ENCODE data around the gene JOSD2.
"Not testable (repeated sequence)": the region's sequence is repeated elsewhere in the genome, so short reads cannot be mapped to it uniquely, and the experiment has no call there.

Gene JOSD2

GRCh38 chr19:50476224-50476906, 34.6 kb downstream of the JOSD2 start, which contains the start of the genes EMC10 and GARIN5A:
Gene EMC10, plus strand, starts transcription at chr19:50476507. Its CDS starts 38 bp downstream, at chr19:50476545.
Gene GARIN5A, minus strand, starts transcription at chr19:50476848. Its CDS starts 460 bp downstream, at chr19:50476388.
- Histone ChIP-seq H4K8ac (ENCODE audit: low read depth, low read length) (no peak within 1 kb of the TSS), H3K27ac (ENCODE audit: low read depth, low read length) (no peak within 1 kb of the TSS), H2BK5ac (ENCODE audit: low read length) (no peak within 1 kb of the TSS), H2BK120ac (ENCODE audit: low read depth, low read length) (no peak within 1 kb of the TSS), H3K4me3 (ENCODE audit: low read length) (peak within 1 kb of the TSS; percentile 88), H3K4me2 (ENCODE audit: low read length) (peak within 1 kb of the TSS; percentile 71), H3K9ac (ENCODE audit: low read length) (peak within 1 kb of the TSS; percentile 91), H3K56ac (ENCODE audit: low read length) (peak within 1 kb of the TSS; percentile 93), H3K79me1 (ENCODE audit: low read length) (peaks cover 12% of the 10 kb centered on the region), H3K79me2 (ENCODE audit: control insufficient read depth, insufficient read depth, low read length) (peaks cover 10% of the 10 kb centered on the region), H3K4ac (ENCODE audit: low read depth, low read length) (no peak within 1 kb of the TSS), H2AK5ac (ENCODE audit: low read length) (no peak within 1 kb of the TSS), H3K18ac (ENCODE audit: low read length) (no peak within 1 kb of the TSS), H3K23ac (ENCODE audit: low read length) (no peak within 1 kb of the TSS), H2BK15ac (replicated peaks; ENCODE audit: low read depth) (no peak within 1 kb of the TSS), H4K5ac (ENCODE audit: low read length) (no peak within 1 kb of the TSS), H3K4me1 (ENCODE audit: control insufficient read depth, low read depth, low read length) (no peaks in the 10 kb centered on the region), H3K36me3 (ENCODE audit: control insufficient read depth, insufficient read depth, low read length) (no peaks in the 10 kb centered on the region), H3K27me3 (ENCODE audit: insufficient read depth, low read length, poor library complexity) (no peaks in the 10 kb centered on the region)
- WGBS (ENCODE audit: extremely low coverage, insufficient coverage, low lambda C conversion rate), result no CpG with 5 or more reads among the region's 58 CpGs
- DNase-seq, result peak; percentile 98

GRCh38 chr19:50475736-50476223, 35.2 kb downstream of the JOSD2 start:
- H3K18ac ChIP-seq (ENCODE audit: low read length), result no peak overlapping the region
- H3K4me2 ChIP-seq (ENCODE audit: low read length), result no peak overlapping the region
- H3K79me1 ChIP-seq (ENCODE audit: low read length), result peaks cover 12% of the 10 kb centered on the region
- no peaks in the 10 kb centered on the region for H3K4me1 ChIP-seq (ENCODE audit: control insufficient read depth, low read depth, low read length)
- no CpG with 5 or more reads among the region's 29 CpGs for WGBS (ENCODE audit: extremely low coverage, insufficient coverage, low lambda C conversion rate)
- H4K8ac ChIP-seq (ENCODE audit: low read depth, low read length), result no peak overlapping the region
- H3K79me2 ChIP-seq (ENCODE audit: control insufficient read depth, insufficient read depth, low read length), result peaks cover 10% of the 10 kb centered on the region
- no peak overlapping the region for H3K9ac ChIP-seq (ENCODE audit: low read length)
- H3K4me3 ChIP-seq (ENCODE audit: low read length), result no peak overlapping the region
- H2BK120ac ChIP-seq (ENCODE audit: low read depth, low read length), result no peak overlapping the region
- H3K36me3 ChIP-seq (ENCODE audit: control insufficient read depth, insufficient read depth, low read length), result no peaks in the 10 kb centered on the region
- DNase-seq, result no peak
- H3K23ac ChIP-seq (ENCODE audit: low read length), result no peak overlapping the region
- H4K5ac ChIP-seq (ENCODE audit: low read length), result no peak overlapping the region
- H3K4ac ChIP-seq (ENCODE audit: low read depth, low read length), result no peak overlapping the region
- no peak overlapping the region for H2BK5ac ChIP-seq (ENCODE audit: low read length)
- H2AK5ac ChIP-seq (ENCODE audit: low read length), result no peak overlapping the region
- H3K27ac ChIP-seq (ENCODE audit: low read depth, low read length), result no peak overlapping the region
- H3K27me3 ChIP-seq (ENCODE audit: insufficient read depth, low read length, poor library complexity), result no peaks in the 10 kb centered on the region
- H3K56ac ChIP-seq (ENCODE audit: low read length), result no peak overlapping the region
- no peak overlapping the region for H2BK15ac ChIP-seq (replicated peaks; ENCODE audit: low read depth)

- no peak overlapping the region for H2BK5ac ChIP-seq (ENCODE audit: low read length)
- no peaks in the 10 kb centered on the region for H3K27me3 ChIP-seq (ENCODE audit: insufficient read depth, low read length, poor library complexity)
- no peaks in the 10 kb centered on the region for H3K36me3 ChIP-seq (ENCODE audit: control insufficient read depth, insufficient read depth, low read length)
- H3K79me2 ChIP-seq (ENCODE audit: control insufficient read depth, insufficient read depth, low read length), result peaks cover 10% of the 10 kb centered on the region
- H4K8ac ChIP-seq (ENCODE audit: low read depth, low read length), result no peak overlapping the region
- H3K79me1 ChIP-seq (ENCODE audit: low read length), result peaks cover 12% of the 10 kb centered on the region
- H3K4me3 ChIP-seq (ENCODE audit: low read length), result no peak overlapping the region
- no CpG with 5 or more reads among the region's 12 CpGs for WGBS (ENCODE audit: extremely low coverage, insufficient coverage, low lambda C conversion rate)
- H3K23ac ChIP-seq (ENCODE audit: low read length), result no peak overlapping the region
- no peak overlapping the region for H3K4me2 ChIP-seq (ENCODE audit: low read length)
- H3K4me1 ChIP-seq (ENCODE audit: control insufficient read depth, low read depth, low read length), result no peaks in the 10 kb centered on the region
- H3K56ac ChIP-seq (ENCODE audit: low read length), result no peak overlapping the region
- no peak overlapping the region for H3K4ac ChIP-seq (ENCODE audit: low read depth, low read length)
- no peak overlapping the region for H3K18ac ChIP-seq (ENCODE audit: low read length)
- H3K27ac ChIP-seq (ENCODE audit: low read depth, low read length), result no peak overlapping the region
- no peak overlapping the region for H2BK15ac ChIP-seq (replicated peaks; ENCODE audit: low read depth)
- no peak overlapping the region for H4K5ac ChIP-seq (ENCODE audit: low read length)
- no peak overlapping the region for H3K9ac ChIP-seq (ENCODE audit: low read length)
- no peak overlapping the region for H2AK5ac ChIP-seq (ENCODE audit: low read length)
- DNase-seq, result no peak
- H2BK120ac ChIP-seq (ENCODE audit: low read depth, low read length), result no peak overlapping the region
Observed at GRCh38 chr19:50475101-50475568, 35.9 kb downstream of the JOSD2 start.

GRCh38 chr19:50473336-50473735, 37.7 kb downstream of the JOSD2 start:
- not testable (repeated sequence) for H3K4me1 ChIP-seq (ENCODE audit: control insufficient read depth, low read depth, low read length); H3K4ac ChIP-seq (ENCODE audit: low read depth, low read length); H3K9ac ChIP-seq (ENCODE audit: low read length); H3K18ac ChIP-seq (ENCODE audit: low read length); H4K8ac ChIP-seq (ENCODE audit: low read depth, low read length); H3K23ac ChIP-seq (ENCODE audit: low read length); H2BK120ac ChIP-seq (ENCODE audit: low read depth, low read length); H3K4me2 ChIP-seq (ENCODE audit: low read length); H4K5ac ChIP-seq (ENCODE audit: low read length); H3K36me3 ChIP-seq (ENCODE audit: control insufficient read depth, insufficient read depth, low read length); H3K27ac ChIP-seq (ENCODE audit: low read depth, low read length); H2BK15ac ChIP-seq (replicated peaks; ENCODE audit: low read depth); H3K79me1 ChIP-seq (ENCODE audit: low read length); H3K56ac ChIP-seq (ENCODE audit: low read length); H3K79me2 ChIP-seq (ENCODE audit: control insufficient read depth, insufficient read depth, low read length); H2BK5ac ChIP-seq (ENCODE audit: low read length); DNase-seq; H3K4me3 ChIP-seq (ENCODE audit: low read length); H3K27me3 ChIP-seq (ENCODE audit: insufficient read depth, low read length, poor library complexity); H2AK5ac ChIP-seq (ENCODE audit: low read length)
- no CpG with 5 or more reads among the region's 3 CpGs for WGBS (ENCODE audit: extremely low coverage, insufficient coverage, low lambda C conversion rate)

- Histone ChIP-seq H3K79me2 (ENCODE audit: control insufficient read depth, insufficient read depth, low read length) (no peaks in the 10 kb centered on the region), H2BK5ac (ENCODE audit: low read length) (no peak overlapping the region), H2AK5ac (ENCODE audit: low read length) (no peak overlapping the region), H4K5ac (ENCODE audit: low read length) (no peak overlapping the region), H3K4me3 (ENCODE audit: low read length) (no peak overlapping the region), H2BK120ac (ENCODE audit: low read depth, low read length) (no peak overlapping the region), H3K4ac (ENCODE audit: low read depth, low read length) (no peak overlapping the region), H4K8ac (ENCODE audit: low read depth, low read length) (no peak overlapping the region), H3K27ac (ENCODE audit: low read depth, low read length) (no peak overlapping the region), H3K36me3 (ENCODE audit: control insufficient read depth, insufficient read depth, low read length) (no peaks in the 10 kb centered on the region), H2BK15ac (replicated peaks; ENCODE audit: low read depth) (no peak overlapping the region), H3K4me2 (ENCODE audit: low read length) (no peak overlapping the region), H3K56ac (ENCODE audit: low read length) (no peak overlapping the region), H3K23ac (ENCODE audit: low read length) (no peak overlapping the region), H3K27me3 (ENCODE audit: insufficient read depth, low read length, poor library complexity) (no peaks in the 10 kb centered on the region), H3K79me1 (ENCODE audit: low read length) (no peaks in the 10 kb centered on the region), H3K4me1 (ENCODE audit: control insufficient read depth, low read depth, low read length) (no peaks in the 10 kb centered on the region), H3K9ac (ENCODE audit: low read length) (no peak overlapping the region), H3K18ac (ENCODE audit: low read length) (no peak overlapping the region)
- no peak for DNase-seq
- no CpG with 5 or more reads among the region's 6 CpGs for WGBS (ENCODE audit: extremely low coverage, insufficient coverage, low lambda C conversion rate)
Observed at GRCh38 chr19:50468818-50469217, 42.2 kb downstream of the JOSD2 start.

Measured in mesendoderm (in vitro differentiated cells).